ENCODE results near the gene CD79B.

CD79B gene

GRCh38 chr17:63940584-63940983 is 8.5 kb upstream of the CD79B start:
- no peak overlapping the region for H3K4me2 ChIP-seq (ENCODE audit: low read length)
- no peak overlapping the region for H2AK5ac ChIP-seq (ENCODE audit: low read length)
- no peak overlapping the region for H3K56ac ChIP-seq (ENCODE audit: low read length)
- H3K36me3 ChIP-seq (ENCODE audit: control insufficient read depth, insufficient read depth, low read length): no peaks in the 10 kb centered on the region
- no peaks in the 10 kb centered on the region for H3K27me3 ChIP-seq (ENCODE audit: insufficient read depth, low read length, poor library complexity)
- H2BK5ac ChIP-seq (ENCODE audit: low read length): no peak overlapping the region
- H3K79me1 ChIP-seq (ENCODE audit: low read length): no peaks in the 10 kb centered on the region
- no peaks in the 10 kb centered on the region for H3K4me1 ChIP-seq (ENCODE audit: control insufficient read depth, low read depth, low read length)
- no peak overlapping the region for H3K27ac ChIP-seq (ENCODE audit: low read depth, low read length)
- no peak overlapping the region for H3K9ac ChIP-seq (ENCODE audit: low read length)
- no peak overlapping the region for H3K4ac ChIP-seq (ENCODE audit: low read depth, low read length)
- WGBS (ENCODE audit: extremely low coverage, insufficient coverage, low lambda C conversion rate): no CpG with 5 or more reads among the region's 14 CpGs
- no peak overlapping the region for H2BK15ac ChIP-seq (replicated peaks; ENCODE audit: low read depth)
- no peak overlapping the region for H3K4me3 ChIP-seq (ENCODE audit: low read length)
- H4K8ac ChIP-seq (ENCODE audit: low read depth, low read length): no peak overlapping the region
- no peak overlapping the region for H4K5ac ChIP-seq (ENCODE audit: low read length)
- no peak overlapping the region for H3K23ac ChIP-seq (ENCODE audit: low read length)
- DNase-seq: no peak
- no peak overlapping the region for H3K18ac ChIP-seq (ENCODE audit: low read length)
- no peaks in the 10 kb centered on the region for H3K79me2 ChIP-seq (ENCODE audit: control insufficient read depth, insufficient read depth, low read length)
- no peak overlapping the region for H2BK120ac ChIP-seq (ENCODE audit: low read depth, low read length)

- peak; percentile 34 for DNase-seq
- H3K27me3 ChIP-seq (ENCODE audit: insufficient read depth, low read length, poor library complexity): no peaks in the 10 kb centered on the region
- no peak overlapping the region for H3K56ac ChIP-seq (ENCODE audit: low read length)
- H3K4ac ChIP-seq (ENCODE audit: low read depth, low read length): no peak overlapping the region
- WGBS (ENCODE audit: extremely low coverage, insufficient coverage, low lambda C conversion rate): no CpG with 5 or more reads among the region's 6 CpGs
- H3K27ac ChIP-seq (ENCODE audit: low read depth, low read length): no peak overlapping the region
- H2BK120ac ChIP-seq (ENCODE audit: low read depth, low read length): no peak overlapping the region
- no peak overlapping the region for H4K8ac ChIP-seq (ENCODE audit: low read depth, low read length)
- H3K4me1 ChIP-seq (ENCODE audit: control insufficient read depth, low read depth, low read length): no peaks in the 10 kb centered on the region
- no peak overlapping the region for H2BK5ac ChIP-seq (ENCODE audit: low read length)
- H3K36me3 ChIP-seq (ENCODE audit: control insufficient read depth, insufficient read depth, low read length): no peaks in the 10 kb centered on the region
- H3K18ac ChIP-seq (ENCODE audit: low read length): no peak overlapping the region
- H3K79me1 ChIP-seq (ENCODE audit: low read length): no peaks in the 10 kb centered on the region
- no peak overlapping the region for H4K5ac ChIP-seq (ENCODE audit: low read length)
- no peak overlapping the region for H3K23ac ChIP-seq (ENCODE audit: low read length)
- no peak overlapping the region for H2AK5ac ChIP-seq (ENCODE audit: low read length)
- H3K79me2 ChIP-seq (ENCODE audit: control insufficient read depth, insufficient read depth, low read length): no peaks in the 10 kb centered on the region
- H3K4me3 ChIP-seq (ENCODE audit: low read length): no peak overlapping the region
- no peak overlapping the region for H3K9ac ChIP-seq (ENCODE audit: low read length)
- no peak overlapping the region for H3K4me2 ChIP-seq (ENCODE audit: low read length)
- no peak overlapping the region for H2BK15ac ChIP-seq (replicated peaks; ENCODE audit: low read depth)
Observed at GRCh38 chr17:63939884-63940283, 7.8 kb upstream of the CD79B start.

- Histone ChIP-seq H3K23ac (ENCODE audit: low read length) (no peak overlapping the region), H3K79me1 (ENCODE audit: low read length) (no peaks in the 10 kb centered on the region), H3K56ac (ENCODE audit: low read length) (peak overlapping the region; percentile 2), H3K79me2 (ENCODE audit: control insufficient read depth, insufficient read depth, low read length) (no peaks in the 10 kb centered on the region), H2AK5ac (ENCODE audit: low read length) (no peak overlapping the region), H3K36me3 (ENCODE audit: control insufficient read depth, insufficient read depth, low read length) (no peaks in the 10 kb centered on the region), H3K4ac (ENCODE audit: low read depth, low read length) (no peak overlapping the region), H3K4me3 (ENCODE audit: low read length) (no peak overlapping the region), H3K4me2 (ENCODE audit: low read length) (no peak overlapping the region), H3K18ac (ENCODE audit: low read length) (no peak overlapping the region), H3K27me3 (ENCODE audit: insufficient read depth, low read length, poor library complexity) (no peaks in the 10 kb centered on the region), H4K5ac (ENCODE audit: low read length) (no peak overlapping the region), H3K9ac (ENCODE audit: low read length) (no peak overlapping the region), H2BK15ac (replicated peaks; ENCODE audit: low read depth) (no peak overlapping the region), H3K4me1 (ENCODE audit: control insufficient read depth, low read depth, low read length) (no peaks in the 10 kb centered on the region), H2BK120ac (ENCODE audit: low read depth, low read length) (no peak overlapping the region), H2BK5ac (ENCODE audit: low read length) (no peak overlapping the region), H4K8ac (ENCODE audit: low read depth, low read length) (no peak overlapping the region), H3K27ac (ENCODE audit: low read depth, low read length) (no peak overlapping the region)
- no CpG with 5 or more reads among the region's 9 CpGs for WGBS (ENCODE audit: extremely low coverage, insufficient coverage, low lambda C conversion rate)
- no peak for DNase-seq
Observed at GRCh38 chr17:63939401-63939800, 7.3 kb upstream of the CD79B start.

- H3K18ac ChIP-seq (ENCODE audit: low read length): no peak overlapping the region
- no peak overlapping the region for H3K9ac ChIP-seq (ENCODE audit: low read length)
- H2AK5ac ChIP-seq (ENCODE audit: low read length): no peak overlapping the region
- no peaks in the 10 kb centered on the region for H3K79me2 ChIP-seq (ENCODE audit: control insufficient read depth, insufficient read depth, low read length)
- H2BK15ac ChIP-seq (replicated peaks; ENCODE audit: low read depth): no peak overlapping the region
- no peaks in the 10 kb centered on the region for H3K36me3 ChIP-seq (ENCODE audit: control insufficient read depth, insufficient read depth, low read length)
- no peak overlapping the region for H2BK5ac ChIP-seq (ENCODE audit: low read length)
- H3K79me1 ChIP-seq (ENCODE audit: low read length): no peaks in the 10 kb centered on the region
- no peak overlapping the region for H3K4me3 ChIP-seq (ENCODE audit: low read length)
- no peak overlapping the region for H3K56ac ChIP-seq (ENCODE audit: low read length)
- no peak overlapping the region for H3K4me2 ChIP-seq (ENCODE audit: low read length)
- H3K4ac ChIP-seq (ENCODE audit: low read depth, low read length): no peak overlapping the region
- DNase-seq: no peak
- H3K27ac ChIP-seq (ENCODE audit: low read depth, low read length): no peak overlapping the region
- H4K8ac ChIP-seq (ENCODE audit: low read depth, low read length): no peak overlapping the region
- H4K5ac ChIP-seq (ENCODE audit: low read length): no peak overlapping the region
- no CpG with 5 or more reads among the region's 4 CpGs for WGBS (ENCODE audit: extremely low coverage, insufficient coverage, low lambda C conversion rate)
- H3K4me1 ChIP-seq (ENCODE audit: control insufficient read depth, low read depth, low read length): no peaks in the 10 kb centered on the region
- no peaks in the 10 kb centered on the region for H3K27me3 ChIP-seq (ENCODE audit: insufficient read depth, low read length, poor library complexity)
- H3K23ac ChIP-seq (ENCODE audit: low read length): no peak overlapping the region
- H2BK120ac ChIP-seq (ENCODE audit: low read depth, low read length): no peak overlapping the region
Observed at GRCh38 chr17:63937920-63938319, 5.8 kb upstream of the CD79B start.

- no peak for DNase-seq
- Histone ChIP-seq H3K56ac (ENCODE audit: low read length) (no peak overlapping the region), H3K23ac (ENCODE audit: low read length) (no peak overlapping the region), H3K79me2 (ENCODE audit: control insufficient read depth, insufficient read depth, low read length) (no peaks in the 10 kb centered on the region), H3K4me1 (ENCODE audit: control insufficient read depth, low read depth, low read length) (no peaks in the 10 kb centered on the region), H3K36me3 (ENCODE audit: control insufficient read depth, insufficient read depth, low read length) (no peaks in the 10 kb centered on the region), H3K27ac (ENCODE audit: low read depth, low read length) (no peak overlapping the region), H3K4ac (ENCODE audit: low read depth, low read length) (no peak overlapping the region), H3K4me2 (ENCODE audit: low read length) (no peak overlapping the region), H2BK120ac (ENCODE audit: low read depth, low read length) (no peak overlapping the region), H3K18ac (ENCODE audit: low read length) (no peak overlapping the region), H3K9ac (ENCODE audit: low read length) (no peak overlapping the region), H2BK15ac (replicated peaks; ENCODE audit: low read depth) (no peak overlapping the region), H4K8ac (ENCODE audit: low read depth, low read length) (no peak overlapping the region), H2AK5ac (ENCODE audit: low read length) (no peak overlapping the region), H4K5ac (ENCODE audit: low read length) (no peak overlapping the region), H3K79me1 (ENCODE audit: low read length) (no peaks in the 10 kb centered on the region), H3K27me3 (ENCODE audit: insufficient read depth, low read length, poor library complexity) (no peaks in the 10 kb centered on the region), H3K4me3 (ENCODE audit: low read length) (no peak overlapping the region), H2BK5ac (ENCODE audit: low read length) (no peak overlapping the region)
- no CpG with 5 or more reads among the region's 6 CpGs for WGBS (ENCODE audit: extremely low coverage, insufficient coverage, low lambda C conversion rate)
Observed at GRCh38 chr17:63937319-63937718, 5.2 kb upstream of the CD79B start.
